HFFc6 (cell line): Measurements from ENCODE around the gene PHACTR3. TPM values are rescaled to one million over a fixed set of nuclear protein-coding genes. Genes with fewer than 3 reads are reported as not detected.

Source experiments
- DNase-seq: peaks from one replicate; pipeline ENCODE4 v3.0.0-alpha.2; 2018
- H3K27ac Mint-ChIP-seq: 2 replicates; pipeline ENCODE4 v1.8.0; 2020; ENCODE audit warnings: mild to moderate bottlenecking, mixed read lengths
- H3K27me3 Mint-ChIP-seq: 2 replicates; pipeline ENCODE4 v1.8.0; 2021; ENCODE audit warnings: mild to moderate bottlenecking, moderate library complexity, mixed read lengths; ENCODE audit not compliant: insufficient read depth
- H3K36me3 Mint-ChIP-seq: 2 replicates; pipeline ENCODE4 v1.8.0; 2021; ENCODE audit warnings: low read depth, mixed read lengths
- H3K4me1 Mint-ChIP-seq: 2 replicates; pipeline ENCODE4 v1.8.0; 2020; ENCODE audit warnings: low read depth, mixed read lengths
- H3K4me3 Mint-ChIP-seq: 2 replicates; pipeline ENCODE4 v1.8.0; 2020; ENCODE audit warnings: mild to moderate bottlenecking, moderate library complexity, mixed read lengths
- H3K9me3 Mint-ChIP-seq: 2 replicates; pipeline ENCODE4 v1.8.0; 2020; ENCODE audit warnings: mild to moderate bottlenecking, mixed read lengths
- total RNA-seq, 6 experiments: library from RNA; stranded (reverse); fragmentation: NEBNext Ultra II Directional; extraction: Animal tissue kit (Norgen Biotek cat#: 25700); gene quantifications; 2 replicates in 1 of 6; 3 replicates in 5 of 6; pipeline ENCODE4 v1.2.3, GENCODE V29; 2021
- TF ChIP-seq, protein P1 (sequence below): fragments of 200-600 bp; sonication (generic); IDR thresholded peaks from 2 replicates; pipeline ENCODE4 v1.5.0; 2021; ENCODE audit warnings: antibody characterized with exemption, mild to moderate bottlenecking

PHACTR3 gene
- total RNA-seq, 6 experiments from 2014 or later, result not detected

DNA sequence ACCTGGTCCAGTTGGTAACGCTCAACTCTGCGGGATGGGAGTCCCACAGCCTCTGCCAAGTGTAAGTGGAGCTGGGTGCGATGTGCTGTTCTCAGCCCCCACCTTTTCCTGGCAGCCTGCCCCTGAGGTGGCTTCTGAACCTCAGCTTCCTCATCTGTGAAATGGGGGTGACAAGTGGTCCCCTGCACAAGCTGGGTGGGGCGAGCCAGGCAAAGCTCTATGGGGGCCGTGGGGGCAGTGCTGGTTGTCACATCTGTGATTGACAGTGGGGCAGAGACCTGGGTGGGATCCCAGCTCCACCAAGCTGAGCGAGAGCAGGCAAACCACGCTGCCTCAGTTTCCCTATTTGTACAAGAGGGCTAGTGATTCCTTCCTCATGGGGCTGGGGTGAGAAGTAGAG is 166.5 kb downstream of the PHACTR3 start:
- H3K4me1 Mint-ChIP-seq, result no peaks in the 10 kb centered on the region
- H3K4me3 Mint-ChIP-seq, result no peak overlapping the region
- no peak for DNase-seq
- H3K27ac Mint-ChIP-seq, result no peak overlapping the region
- peaks cover 10% of the 10 kb centered on the region for H3K36me3 Mint-ChIP-seq
- TF ChIP-seq, protein P1, sequence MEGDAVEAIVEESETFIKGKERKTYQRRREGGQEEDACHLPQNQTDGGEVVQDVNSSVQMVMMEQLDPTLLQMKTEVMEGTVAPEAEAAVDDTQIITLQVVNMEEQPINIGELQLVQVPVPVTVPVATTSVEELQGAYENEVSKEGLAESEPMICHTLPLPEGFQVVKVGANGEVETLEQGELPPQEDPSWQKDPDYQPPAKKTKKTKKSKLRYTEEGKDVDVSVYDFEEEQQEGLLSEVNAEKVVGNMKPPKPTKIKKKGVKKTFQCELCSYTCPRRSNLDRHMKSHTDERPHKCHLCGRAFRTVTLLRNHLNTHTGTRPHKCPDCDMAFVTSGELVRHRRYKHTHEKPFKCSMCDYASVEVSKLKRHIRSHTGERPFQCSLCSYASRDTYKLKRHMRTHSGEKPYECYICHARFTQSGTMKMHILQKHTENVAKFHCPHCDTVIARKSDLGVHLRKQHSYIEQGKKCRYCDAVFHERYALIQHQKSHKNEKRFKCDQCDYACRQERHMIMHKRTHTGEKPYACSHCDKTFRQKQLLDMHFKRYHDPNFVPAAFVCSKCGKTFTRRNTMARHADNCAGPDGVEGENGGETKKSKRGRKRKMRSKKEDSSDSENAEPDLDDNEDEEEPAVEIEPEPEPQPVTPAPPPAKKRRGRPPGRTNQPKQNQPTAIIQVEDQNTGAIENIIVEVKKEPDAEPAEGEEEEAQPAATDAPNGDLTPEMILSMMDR, result no peak
- H3K9me3 Mint-ChIP-seq, result peaks cover 73% of the 10 kb centered on the region
- peaks cover 1% of the 10 kb centered on the region; the same call in 1 of the 2 replicates for H3K27me3 Mint-ChIP-seq

GRCh38 chr20:59771506-59772372 is 167.4 kb downstream of the PHACTR3 start:
- H3K36me3 Mint-ChIP-seq, result peaks cover 10% of the 10 kb centered on the region
- peaks cover 69% of the 10 kb centered on the region for H3K9me3 Mint-ChIP-seq
- H3K27ac Mint-ChIP-seq, result no peak overlapping the region
- H3K27me3 Mint-ChIP-seq, result peaks cover 1% of the 10 kb centered on the region
- no peaks in the 10 kb centered on the region for H3K4me1 Mint-ChIP-seq
- no peak for DNase-seq
- TF ChIP-seq, protein P1, result no peak
- H3K4me3 Mint-ChIP-seq, result no peak overlapping the region

DNA sequence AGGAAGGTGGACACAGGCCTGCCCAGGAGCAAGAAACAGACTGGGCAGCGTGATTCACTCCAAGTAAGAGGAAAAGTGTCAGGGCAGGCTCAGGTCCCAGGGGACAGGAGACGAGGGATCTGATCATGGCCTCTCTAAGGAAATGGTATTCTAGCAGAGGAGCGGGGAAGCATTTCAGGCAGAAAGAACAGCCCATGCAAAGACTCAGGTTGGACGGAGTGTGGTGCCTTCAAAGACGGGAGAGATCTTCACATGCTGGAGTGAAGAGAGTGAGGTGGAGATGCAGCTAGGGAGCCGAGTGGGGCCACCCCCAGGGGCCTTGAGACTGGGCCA is 168.0 kb downstream of the PHACTR3 start:
- Mint-ChIP-seq H3K36me3 (peaks cover 6% of the 10 kb centered on the region), H3K27ac (no peak overlapping the region), H3K27me3 (peaks cover 1% of the 10 kb centered on the region), H3K9me3 (peaks cover 69% of the 10 kb centered on the region), H3K4me1 (no peaks in the 10 kb centered on the region), H3K4me3 (no peak overlapping the region)
- DNase-seq, result no peak
- TF ChIP-seq, protein P1, result no peak

DNA sequence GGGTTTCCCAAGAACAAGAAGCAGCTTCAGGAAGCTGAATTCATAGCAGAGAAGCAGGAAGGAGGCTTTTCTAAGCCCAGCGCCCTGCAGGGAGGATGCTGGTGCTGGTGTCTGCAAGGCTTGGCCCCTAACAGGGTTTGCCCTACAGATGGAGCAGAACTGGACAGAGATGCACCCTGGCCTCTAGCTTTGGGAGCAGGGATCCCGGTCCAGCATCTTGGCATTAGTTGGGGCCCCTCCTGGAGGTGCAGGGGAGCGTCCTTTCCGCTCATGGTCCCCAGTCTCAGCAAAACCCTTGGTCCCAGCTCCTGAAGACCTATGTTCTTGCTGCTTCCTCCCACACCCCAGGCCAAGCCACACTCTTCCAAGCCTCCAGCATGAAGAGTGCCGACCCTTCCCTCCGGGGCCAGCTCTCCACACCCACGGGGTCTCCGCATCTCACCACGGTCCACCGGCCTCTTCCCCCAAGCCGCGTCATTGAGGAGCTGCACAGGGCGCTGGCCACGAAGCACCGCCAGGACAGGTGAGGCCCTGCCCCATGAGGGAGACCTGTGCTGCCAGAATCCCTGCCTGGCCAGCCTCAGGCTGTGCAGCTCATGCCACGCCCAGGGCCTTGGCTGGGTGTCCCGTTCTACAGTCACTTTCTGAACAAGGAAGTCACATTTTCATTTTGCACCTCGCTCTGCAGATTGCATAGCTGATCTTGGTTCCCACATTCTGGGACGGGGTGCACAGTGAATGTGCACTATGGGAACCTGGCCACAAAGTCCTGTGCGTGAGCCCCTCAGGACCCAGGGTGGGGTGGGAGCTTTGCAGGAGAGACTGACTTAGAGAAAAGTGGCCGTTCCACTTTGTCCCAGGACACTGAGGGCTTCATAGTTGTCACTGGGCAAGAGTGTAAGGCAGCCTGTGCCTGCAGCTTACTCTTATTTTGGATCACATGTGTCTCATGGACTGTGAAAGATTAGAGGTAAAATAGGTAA is 168.9 kb downstream of the PHACTR3 start:
- DNase-seq, result no peak
- no peaks in the 10 kb centered on the region for H3K4me1 Mint-ChIP-seq

DNA sequence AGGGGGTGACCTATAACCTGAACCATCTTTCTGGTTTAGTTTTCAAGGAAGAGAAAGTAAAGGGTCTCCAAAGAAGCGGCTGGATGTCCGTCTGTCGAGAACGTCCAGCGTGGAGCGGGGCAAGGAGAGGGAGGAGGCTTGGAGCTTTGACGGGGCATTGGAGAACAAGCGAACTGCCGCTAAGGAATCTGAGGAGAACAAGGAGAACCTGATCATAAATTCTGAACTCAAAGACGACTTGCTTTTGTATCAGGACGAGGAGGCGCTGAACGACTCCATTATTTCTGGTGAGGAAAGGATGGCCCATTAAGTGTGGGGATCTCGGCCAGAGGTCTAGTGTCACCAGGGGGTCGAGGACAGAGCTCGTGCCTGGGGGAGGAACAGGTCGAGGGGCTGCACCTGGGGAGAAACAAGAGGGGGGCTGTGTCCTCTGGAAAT is 169.9 kb downstream of the PHACTR3 start:
- TF ChIP-seq, protein P1, result no peak
- DNase-seq, result no peak
- H3K27me3 Mint-ChIP-seq, result peaks cover 1% of the 10 kb centered on the region

More for the DNA sequence above, 168.9 kb downstream of the PHACTR3 start:
- H3K27ac Mint-ChIP-seq, result no peak overlapping the region
- TF ChIP-seq, protein P1, result no peak
- no peak overlapping the region for H3K4me3 Mint-ChIP-seq
- peaks cover 5% of the 10 kb centered on the region for H3K36me3 Mint-ChIP-seq
- H3K27me3 Mint-ChIP-seq, result peaks cover 1% of the 10 kb centered on the region
- H3K9me3 Mint-ChIP-seq, result peaks cover 71% of the 10 kb centered on the region

More for the DNA sequence above, 169.9 kb downstream of the PHACTR3 start:
- Mint-ChIP-seq H3K4me3 (no peak overlapping the region), H3K36me3 (peaks cover 9% of the 10 kb centered on the region), H3K4me1 (no peaks in the 10 kb centered on the region), H3K27ac (no peak overlapping the region), H3K9me3 (peaks cover 75% of the 10 kb centered on the region)
